ENCODE results near the gene ELK4. TPM values are rescaled to one million over a fixed set of nuclear protein-coding genes. Genes with fewer than 3 reads are reported as not detected.

The ELK4 gene
- total RNA-seq, 1 donor from 2014 or later = 42.3 TPM

DNA sequence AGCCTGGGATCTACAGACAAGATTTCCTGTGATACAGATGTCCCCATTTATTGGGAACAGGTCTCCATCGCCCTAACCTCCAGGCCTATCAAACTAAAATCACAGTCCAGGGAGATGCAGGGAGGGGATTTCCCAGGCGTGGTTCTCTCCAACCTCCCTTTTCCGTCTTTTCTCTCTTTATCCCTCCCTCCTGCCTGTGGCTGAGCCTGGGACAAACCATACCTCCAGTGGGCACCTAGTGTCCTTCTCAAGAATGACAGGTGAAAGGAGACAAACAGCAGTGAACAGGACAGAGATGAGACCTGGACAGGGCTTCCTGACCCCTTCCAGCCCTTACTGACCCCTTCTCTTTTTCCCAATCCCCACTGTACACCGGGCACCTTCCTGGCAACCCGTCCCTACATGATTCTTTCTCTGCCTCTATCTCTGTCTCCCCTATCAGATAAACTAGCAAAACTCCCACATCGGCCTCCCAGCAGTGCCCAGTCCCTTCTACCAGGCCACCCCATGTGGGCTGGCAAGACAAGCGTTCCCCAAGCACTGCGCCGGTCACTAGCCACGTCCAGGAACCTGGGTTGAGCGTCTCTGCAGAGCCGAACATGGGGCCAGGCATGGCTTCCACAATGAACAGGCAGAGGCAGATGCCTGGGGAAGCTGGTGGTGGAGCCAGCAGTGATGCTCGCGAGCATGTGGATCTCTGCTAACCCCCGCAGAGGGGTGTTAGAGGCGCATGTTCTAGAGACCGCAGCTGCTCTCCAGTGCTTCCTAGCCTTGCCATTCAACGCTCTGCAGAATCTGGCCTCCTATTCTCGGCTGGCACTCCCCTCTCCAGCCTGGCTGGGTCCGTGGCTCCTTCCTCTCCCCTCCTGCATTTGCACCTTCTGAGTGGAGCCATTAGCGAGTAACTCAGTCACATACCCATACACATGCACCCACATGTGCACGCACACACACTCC is 54.7 kb downstream of the ELK4 start:
- peak; percentile 39 for DNase-seq (ENCODE audit: low spot score)
- intact Hi-C loops (cut with DNase I) = no loop called here

DNA sequence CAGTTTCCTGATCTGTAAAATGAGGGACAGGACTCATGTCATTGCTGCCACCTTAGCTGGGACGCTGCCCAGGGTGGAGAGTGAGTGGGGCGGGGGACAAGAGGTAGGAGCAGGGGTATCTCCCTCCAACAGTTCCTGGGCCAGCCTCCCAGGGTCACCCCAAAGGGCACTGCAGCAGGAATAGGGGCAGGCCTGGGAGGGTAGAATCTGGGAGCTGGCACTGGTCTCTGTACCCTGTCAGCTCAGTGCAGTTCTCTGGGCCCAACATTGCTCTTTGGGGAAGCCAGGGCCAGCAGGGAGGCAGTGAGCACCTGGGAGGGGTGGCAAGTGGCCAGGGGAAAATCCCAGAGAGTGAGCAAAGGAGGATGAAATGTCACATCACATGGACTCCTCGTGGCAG is 55.8 kb downstream of the ELK4 start:
- DNase-seq (ENCODE audit: low spot score) = no peak
- intact Hi-C loops (cut with DNase I) = no loop called here

DNA sequence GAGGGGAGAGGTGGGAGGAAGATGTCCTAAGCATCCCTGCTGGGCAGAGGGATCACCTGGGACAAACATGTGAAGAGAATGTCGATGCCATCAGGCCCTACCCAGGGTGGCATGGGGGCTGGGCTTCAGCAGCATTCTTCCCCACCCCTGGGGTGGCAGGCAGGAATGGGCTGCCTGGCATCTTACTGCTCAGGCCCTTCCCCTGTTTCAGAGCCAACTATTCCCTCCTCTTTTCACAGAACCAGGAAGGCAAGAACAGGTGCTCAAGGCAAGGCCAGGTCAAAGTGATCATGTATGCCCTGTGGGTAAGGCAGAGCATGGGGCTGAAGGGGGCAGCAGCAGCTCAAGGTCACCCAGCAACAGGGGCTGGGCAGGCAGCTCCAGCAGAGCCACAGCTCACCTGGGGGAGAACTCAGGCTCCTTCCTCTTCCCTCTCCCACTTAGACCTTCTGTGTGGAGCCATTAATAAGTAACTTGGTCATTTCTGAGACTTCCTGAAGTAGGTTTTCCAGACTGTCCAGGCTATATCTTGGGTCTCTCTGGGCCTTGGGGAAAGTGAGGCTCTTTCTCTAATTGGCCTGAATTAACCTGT is 56.4 kb downstream of the ELK4 start:
- DNase-seq (ENCODE audit: low spot score) = no peak
- intact Hi-C loops (cut with DNase I) = no loop called here

DNA sequence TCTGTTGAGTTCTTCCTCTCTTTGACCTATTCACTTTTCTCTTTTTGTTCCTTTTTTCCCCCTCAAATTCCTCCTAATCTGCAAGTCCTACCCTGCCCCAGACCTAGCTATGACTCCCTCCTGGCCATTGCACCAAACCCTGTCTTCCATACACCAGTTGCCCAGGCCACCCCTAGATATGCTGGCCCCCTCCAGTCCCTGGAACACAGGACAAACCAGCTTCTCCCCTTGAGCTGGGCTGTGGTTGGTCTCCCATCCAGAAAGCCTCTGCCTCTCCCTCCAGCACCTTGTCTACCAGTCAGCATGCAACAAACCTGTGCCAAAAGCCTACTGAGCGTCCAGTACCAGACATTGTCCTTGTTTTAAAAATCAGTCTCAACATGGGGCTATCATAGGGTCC is 59.4 kb downstream of the ELK4 start:
- intact Hi-C loops (cut with DNase I) = no loop called here
- no peak for DNase-seq (ENCODE audit: low spot score)

DNA sequence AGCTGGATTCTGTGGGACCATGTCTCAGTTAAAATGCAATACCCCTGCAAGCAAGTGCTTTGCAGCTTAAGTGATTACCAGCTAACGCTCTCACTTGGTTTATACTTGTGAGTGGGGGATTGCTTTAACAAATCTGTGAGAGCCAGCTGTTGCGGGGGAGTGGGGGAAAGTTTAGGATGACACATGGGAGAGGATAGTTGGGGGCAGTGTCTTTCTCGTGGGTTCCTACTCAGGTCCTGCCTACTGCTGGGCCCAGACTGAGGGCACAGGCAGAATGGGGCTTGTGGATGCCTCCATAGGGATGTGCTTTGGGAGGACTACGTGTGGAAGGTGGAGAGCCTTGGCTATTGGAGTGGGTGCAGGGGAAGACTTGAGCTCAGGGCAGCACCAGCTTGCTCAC is 60.1 kb downstream of the ELK4 start:
- DNase-seq (ENCODE audit: low spot score) = no peak
- intact Hi-C loops (cut with DNase I) = no loop called here

DNA sequence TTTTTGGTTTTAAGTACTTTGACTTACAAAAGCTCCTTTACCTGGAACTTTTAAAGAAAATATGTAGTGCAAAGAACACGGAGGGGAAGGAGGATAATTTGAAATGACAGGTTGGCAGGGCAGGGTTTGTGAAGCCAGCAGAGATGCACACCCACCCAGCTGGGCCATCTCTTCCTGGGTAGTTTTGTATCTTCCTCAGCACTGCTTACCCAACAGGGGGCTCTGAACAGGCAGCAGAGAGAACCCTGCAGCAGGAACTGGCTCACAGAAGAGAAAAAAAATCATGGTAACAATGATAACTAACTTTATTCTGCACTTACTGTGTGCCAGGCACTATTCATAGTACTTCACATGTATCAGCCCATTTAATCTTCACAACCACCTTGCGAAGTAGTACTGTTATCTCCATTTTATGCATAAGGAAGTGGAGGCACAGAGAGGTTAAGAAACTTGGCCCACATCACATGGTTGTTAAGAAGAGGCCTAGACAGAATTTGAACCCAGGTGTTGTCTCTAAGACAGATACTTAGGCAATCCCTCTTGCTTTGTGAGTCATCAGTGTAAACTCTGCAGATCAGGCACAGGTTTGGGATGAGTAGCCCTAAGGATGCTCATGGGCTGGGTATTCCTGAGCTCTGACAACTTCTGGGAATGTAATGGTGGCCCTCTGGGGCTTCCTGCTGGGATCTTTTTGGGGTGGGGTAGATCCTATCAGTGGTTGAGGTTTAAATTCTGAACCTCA is 60.8 kb downstream of the ELK4 start:
- DNase-seq (ENCODE audit: low spot score) = no peak
- intact Hi-C loops (cut with DNase I) = no loop called here

DNA sequence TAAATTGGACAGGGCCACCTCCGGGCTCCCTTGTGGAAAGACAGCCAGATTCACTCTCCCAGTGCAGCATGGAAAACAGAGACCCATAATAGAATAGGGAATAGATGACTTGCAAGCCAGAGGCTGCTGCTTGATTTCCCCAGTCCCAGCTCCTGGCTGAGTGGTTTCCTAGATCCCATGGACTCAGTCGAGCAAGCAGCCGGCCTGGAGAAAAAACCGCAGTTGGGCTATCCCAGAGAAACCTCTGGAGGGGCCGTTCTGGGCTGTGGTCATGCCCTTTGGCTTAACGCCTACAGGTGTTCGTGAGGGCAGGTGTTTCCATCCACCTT is 61.7 kb downstream of the ELK4 start:
- no peak for DNase-seq (ENCODE audit: low spot score)
- intact Hi-C loops (cut with DNase I) = no loop called here

DNA sequence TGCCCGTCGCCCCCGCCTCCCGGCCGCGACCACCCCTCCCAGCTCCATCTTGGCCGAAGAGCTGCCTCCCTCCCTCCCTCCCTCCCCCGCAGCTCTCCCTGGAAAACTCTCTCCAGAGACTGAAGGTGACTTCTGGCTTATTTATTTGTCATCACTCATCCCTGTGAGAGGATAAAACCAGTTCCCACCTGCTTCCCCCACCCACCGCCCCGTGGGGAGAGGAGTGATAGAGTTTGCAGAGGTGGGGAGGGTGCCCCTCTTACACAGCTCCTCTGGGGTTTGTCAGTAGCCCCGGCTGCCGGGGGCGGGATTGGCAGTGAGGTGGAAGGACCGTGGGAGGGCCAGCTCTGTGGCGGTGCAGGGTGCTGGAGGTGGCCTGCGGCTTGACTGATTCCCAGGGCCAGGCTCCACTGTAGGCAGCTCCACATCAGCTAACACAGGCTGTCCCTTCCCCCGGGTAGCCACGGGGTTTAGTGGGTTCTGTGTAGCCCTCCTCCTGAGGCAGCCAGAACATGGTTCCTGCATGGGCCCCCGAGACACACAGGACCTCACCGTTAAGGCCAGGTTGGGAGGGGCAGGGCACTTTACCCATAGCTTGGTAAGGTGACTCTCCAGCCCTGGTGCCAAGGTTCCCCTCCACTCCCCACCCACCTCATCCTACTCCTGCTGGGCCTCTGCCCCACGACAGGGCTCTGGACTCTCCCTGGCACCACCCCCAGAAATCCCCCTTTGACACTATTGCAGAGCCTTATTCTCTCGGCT is 62.2 kb downstream of the ELK4 start:
- intact Hi-C loops (cut with DNase I) = no loop called here

DNA sequence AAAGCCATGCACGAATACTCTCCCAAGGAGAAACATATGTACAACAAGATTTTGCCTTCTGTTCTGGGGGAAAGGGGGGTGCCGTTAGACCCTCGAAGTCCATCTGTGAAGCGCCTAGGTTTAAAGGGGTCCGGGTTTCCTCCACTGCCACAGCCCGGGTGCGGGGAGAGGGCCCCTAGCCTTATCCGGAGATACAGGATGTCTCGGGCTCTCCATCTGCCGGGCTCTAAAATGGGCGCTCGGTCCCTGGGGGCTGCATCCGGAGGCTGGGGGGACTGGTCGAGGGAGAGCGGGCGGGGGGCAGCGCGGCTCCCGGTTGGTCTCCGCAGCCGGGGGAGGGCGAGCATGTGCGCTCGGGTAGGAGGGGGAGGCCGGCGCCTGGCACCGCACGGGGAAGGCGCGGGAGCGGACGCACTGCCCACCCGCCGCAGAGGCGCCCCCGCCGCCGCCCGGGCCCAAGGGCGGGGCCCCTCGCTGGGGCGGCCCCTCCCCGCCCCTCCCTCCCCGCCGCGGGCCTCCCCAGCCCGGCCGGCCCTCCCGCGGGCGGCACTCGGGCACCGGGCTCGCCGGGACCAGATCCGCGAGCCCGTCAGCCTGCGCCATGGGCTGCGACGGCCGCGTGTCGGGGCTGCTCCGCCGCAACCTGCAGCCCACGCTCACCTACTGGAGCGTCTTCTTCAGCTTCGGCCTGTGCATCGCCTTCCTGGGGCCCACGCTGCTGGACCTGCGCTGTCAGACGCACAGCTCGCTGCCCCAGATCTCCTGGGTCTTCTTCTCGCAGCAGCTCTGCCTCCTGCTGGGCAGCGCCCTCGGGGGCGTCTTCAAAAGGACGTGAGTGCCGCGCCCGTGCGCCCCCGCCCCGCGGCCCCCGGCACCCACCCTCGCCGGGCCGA is 63.1 kb downstream of the ELK4 start:
- intact Hi-C loops (cut with DNase I) = no loop called here
- no peak for DNase-seq (ENCODE audit: low spot score)

More for the DNA sequence above, 62.2 kb downstream of the ELK4 start:
- no peak for DNase-seq (ENCODE audit: low spot score)

DNA sequence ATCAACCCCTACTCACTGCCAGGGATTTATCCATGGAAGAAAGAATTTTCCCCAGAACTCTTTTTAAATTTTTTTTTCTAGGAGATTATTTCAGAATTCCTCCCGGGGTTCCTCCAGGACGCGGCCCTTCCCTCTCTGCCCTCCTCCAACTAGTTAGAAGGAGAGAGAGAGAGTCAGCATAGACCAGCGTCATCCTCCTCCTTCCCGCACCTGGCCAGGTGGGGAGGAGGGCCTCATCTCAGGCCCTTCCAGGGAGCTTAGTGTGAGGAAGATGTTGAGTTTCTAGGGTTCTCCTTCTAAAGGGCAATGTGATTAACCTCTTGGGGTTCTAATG is 63.7 kb downstream of the ELK4 start:
- no peak for DNase-seq (ENCODE audit: low spot score)
- intact Hi-C loops (cut with DNase I) = no loop called here

DNA sequence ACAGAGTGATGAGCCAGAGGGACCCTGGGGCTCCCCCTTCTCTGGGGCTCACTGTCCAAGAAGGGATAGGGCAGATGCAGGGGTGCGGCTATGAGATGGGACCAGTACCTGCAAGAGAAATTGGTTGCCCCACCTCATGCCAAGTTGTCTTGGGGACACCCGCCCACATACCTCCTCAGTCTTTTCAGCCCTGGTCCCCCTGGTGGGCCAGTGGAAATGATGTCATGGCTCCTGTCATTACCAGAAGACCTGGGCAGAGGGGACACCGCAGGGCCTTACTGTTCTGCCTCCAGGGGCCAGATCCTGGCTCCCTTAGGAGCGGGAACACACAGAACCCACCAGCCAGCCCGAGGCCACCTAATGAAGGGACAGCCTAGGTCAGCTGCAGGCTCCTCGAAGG is 64.1 kb downstream of the ELK4 start:
- intact Hi-C loops (cut with DNase I) = no loop called here
- DNase-seq (ENCODE audit: low spot score) = peak; percentile 65

DNA sequence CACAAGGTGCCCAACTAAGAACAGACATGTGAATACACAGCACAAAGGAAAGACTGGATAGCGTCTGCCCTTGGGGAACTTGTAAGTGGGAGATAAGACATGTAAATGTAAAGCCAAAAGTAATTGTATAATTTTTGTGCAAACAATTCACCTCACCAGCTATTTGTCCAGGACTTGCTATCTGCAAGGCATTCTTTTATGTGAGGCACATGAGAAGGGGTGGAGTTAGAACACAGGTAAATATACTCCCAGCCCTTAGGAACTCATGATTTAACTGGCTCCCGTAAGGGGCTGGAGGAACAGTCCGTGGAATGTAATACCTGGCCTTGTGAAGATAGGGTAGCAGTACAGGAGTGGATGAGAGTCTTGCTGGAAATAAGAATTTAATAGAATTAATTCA is 66.0 kb downstream of the ELK4 start:
- intact Hi-C loops (cut with DNase I) = no loop called here
- peak; percentile 3 for DNase-seq (ENCODE audit: low spot score)

DNA sequence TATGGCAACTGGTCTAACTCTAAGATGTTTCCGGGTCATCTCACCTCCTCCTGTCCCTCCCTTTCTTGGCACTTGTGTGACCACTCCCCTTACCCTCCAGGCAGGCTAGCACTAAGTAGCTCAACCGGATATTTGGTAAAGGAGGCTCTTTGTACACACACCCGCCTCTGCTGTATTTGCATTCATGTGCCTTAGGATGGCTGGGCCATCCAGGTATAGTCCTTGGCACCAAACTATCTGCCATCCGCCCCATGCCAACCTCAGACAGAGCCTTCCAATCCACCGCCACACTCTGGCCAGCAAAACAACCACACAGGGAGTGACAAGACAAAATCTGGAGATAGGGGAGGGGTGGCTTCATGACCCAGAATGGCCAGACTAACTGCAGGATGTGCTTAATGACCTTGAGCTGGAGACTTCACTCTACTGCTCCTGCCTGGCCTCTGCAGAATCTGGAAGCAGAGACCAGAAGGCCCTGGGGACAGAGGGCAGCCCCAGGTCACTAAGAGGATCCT is 67.8 kb downstream of the ELK4 start:
- intact Hi-C loops (cut with DNase I) = no loop called here
- peak; percentile 29 for DNase-seq (ENCODE audit: low spot score)

DNA sequence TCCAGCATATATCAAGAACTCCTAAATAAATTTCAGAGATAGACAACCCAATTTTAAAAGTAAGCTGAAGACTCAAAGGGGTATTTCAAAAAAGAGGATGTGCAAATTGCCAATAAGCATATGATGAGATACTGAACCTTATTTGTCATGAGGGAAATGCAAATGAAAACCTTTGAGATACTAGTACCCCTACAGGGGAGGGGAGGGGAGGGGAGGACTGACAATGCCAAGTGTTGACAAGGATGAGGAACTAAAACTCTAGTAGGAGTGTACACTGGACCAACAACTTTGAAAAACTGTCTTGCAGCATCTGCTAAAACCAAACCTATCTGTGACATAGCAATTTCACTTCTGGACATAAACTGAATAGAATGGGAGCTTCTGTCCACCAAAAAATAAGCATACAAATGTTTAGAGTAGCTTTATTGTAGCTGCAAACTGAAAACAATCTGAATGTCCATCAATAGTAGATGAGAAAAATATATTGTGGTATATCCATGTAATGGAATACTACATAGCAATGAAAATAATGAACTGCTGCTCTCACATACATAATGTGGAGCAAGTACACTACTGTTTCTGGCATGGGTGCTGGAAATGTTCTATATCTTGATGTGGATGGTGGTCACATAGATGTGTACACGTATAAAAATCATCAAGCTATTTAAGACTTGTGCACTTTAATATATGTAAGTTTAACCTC is 70.2 kb downstream of the ELK4 start:
- intact Hi-C loops (cut with DNase I) = no loop called here

More for the DNA sequence above, 70.2 kb downstream of the ELK4 start:
- DNase-seq (ENCODE audit: low spot score) = no peak
